ENCODE data around the gene CD55. TPM values are rescaled to one million over a fixed set of nuclear protein-coding genes. Genes with fewer than 3 reads are reported as not detected.

Gene CD55
- total RNA-seq, 1 experiment from 2014 or later: 17.2 TPM

GRCh38 chr1:207306603-207307002, 14.9 kb upstream of the CD55 start (continued):
- TF ChIP-seq, protein P1, sequence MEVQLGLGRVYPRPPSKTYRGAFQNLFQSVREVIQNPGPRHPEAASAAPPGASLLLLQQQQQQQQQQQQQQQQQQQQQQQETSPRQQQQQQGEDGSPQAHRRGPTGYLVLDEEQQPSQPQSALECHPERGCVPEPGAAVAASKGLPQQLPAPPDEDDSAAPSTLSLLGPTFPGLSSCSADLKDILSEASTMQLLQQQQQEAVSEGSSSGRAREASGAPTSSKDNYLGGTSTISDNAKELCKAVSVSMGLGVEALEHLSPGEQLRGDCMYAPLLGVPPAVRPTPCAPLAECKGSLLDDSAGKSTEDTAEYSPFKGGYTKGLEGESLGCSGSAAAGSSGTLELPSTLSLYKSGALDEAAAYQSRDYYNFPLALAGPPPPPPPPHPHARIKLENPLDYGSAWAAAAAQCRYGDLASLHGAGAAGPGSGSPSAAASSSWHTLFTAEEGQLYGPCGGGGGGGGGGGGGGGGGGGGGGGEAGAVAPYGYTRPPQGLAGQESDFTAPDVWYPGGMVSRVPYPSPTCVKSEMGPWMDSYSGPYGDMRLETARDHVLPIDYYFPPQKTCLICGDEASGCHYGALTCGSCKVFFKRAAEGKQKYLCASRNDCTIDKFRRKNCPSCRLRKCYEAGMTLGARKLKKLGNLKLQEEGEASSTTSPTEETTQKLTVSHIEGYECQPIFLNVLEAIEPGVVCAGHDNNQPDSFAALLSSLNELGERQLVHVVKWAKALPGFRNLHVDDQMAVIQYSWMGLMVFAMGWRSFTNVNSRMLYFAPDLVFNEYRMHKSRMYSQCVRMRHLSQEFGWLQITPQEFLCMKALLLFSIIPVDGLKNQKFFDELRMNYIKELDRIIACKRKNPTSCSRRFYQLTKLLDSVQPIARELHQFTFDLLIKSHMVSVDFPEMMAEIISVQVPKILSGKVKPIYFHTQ (CRISPR knock-in tag; IDR thresholded peaks at IDR 0.05): no peak
- TF ChIP-seq JAZF1 (CRISPR knock-in tag; IDR thresholded peaks at IDR 0.05): no peak

- ChIA-PET CTCF (no interaction called here), POLR2A (no interaction called here)
- no peak for ATAC-seq
- H3K4me3 Mint-ChIP-seq: no peak overlapping the region
- H3K27ac Mint-ChIP-seq: no peak overlapping the region
- TF ChIP-seq RELA (CRISPR knock-in tag; IDR thresholded peaks at IDR 0.05; ENCODE audit: borderline replicate concordance) (no peak), MAX (CRISPR knock-in tag; IDR thresholded peaks at IDR 0.05) (no peak), ATF2 (CRISPR knock-in tag; IDR thresholded peaks at IDR 0.05; ENCODE audit: borderline replicate concordance, low read depth) (no peak), ZBTB21 (CRISPR knock-in tag; IDR thresholded peaks at IDR 0.05; ENCODE audit: borderline replicate concordance) (no peak), NR3C1 (CRISPR knock-in tag; conservative IDR thresholded peaks at IDR 0.05; ENCODE audit: low read depth) (no peak), ZNF219 (CRISPR knock-in tag; IDR thresholded peaks at IDR 0.05; ENCODE audit: borderline replicate concordance) (no peak)
- peaks cover 10% of the 10 kb centered on the region for H3K9me3 Mint-ChIP-seq
- no peak for DNase-seq (ENCODE audit: low spot score)
- H3K36me3 Mint-ChIP-seq: peaks cover 4% of the 10 kb centered on the region
- peaks cover 23% of the 10 kb centered on the region for H3K4me1 Mint-ChIP-seq
- H3K27me3 Mint-ChIP-seq (ENCODE audit: low read depth): no peaks in the 10 kb centered on the region
These were observed 12.9 kb upstream of the CD55 start for GRCh38 chr1:207308451-207309190.

DNA sequence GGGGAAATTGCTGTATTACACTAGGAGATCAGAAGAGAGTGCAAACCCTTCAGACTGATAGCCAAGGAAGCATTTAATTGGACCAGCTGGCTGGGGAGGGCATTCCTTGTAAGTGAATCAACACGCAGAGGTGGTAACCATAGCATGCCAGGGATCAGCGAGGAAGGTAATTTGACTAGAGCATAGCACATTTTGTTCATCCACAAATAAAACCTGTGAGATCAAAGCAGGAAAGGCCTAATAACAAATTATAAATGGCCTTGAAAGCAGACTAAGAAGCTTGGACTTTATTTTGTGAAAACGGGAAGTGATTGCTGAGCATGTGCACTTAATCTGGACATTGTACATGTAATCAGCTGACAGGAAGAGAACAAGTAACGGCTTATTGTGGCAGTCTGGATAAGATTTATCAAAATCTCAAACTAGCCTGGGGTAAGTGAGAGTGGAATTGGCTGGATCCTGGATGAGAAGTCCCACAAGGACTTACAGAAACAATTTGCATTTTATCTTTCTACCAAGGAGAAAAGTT, 11.7 kb upstream of the CD55 start:
- H3K27me3 Mint-ChIP-seq (ENCODE audit: low read depth): no peaks in the 10 kb centered on the region
- peaks cover 23% of the 10 kb centered on the region for H3K4me1 Mint-ChIP-seq
- DNase-seq (ENCODE audit: low spot score) (no peak), ATAC-seq (0 out of 2 replicates have a peak, but pooled peaks have one; percentile 36)
- no peak overlapping the region for H3K27ac Mint-ChIP-seq
- ChIA-PET POLR2A (interaction anchor here (1.0 kb wide), 1 partner anchor 12 kb away, joined by 3 read pairs; the partner anchor contains the start of gene CD55), CTCF (no interaction called here)
- no peak overlapping the region for H3K4me3 Mint-ChIP-seq
- H3K36me3 Mint-ChIP-seq: no peaks in the 10 kb centered on the region
- peaks cover 4% of the 10 kb centered on the region; the same call in 1 of the 2 replicates for H3K9me3 Mint-ChIP-seq
- TF ChIP-seq NFATC4 (CRISPR knock-in tag; IDR thresholded peaks at IDR 0.05) (no peak), ATF1 (CRISPR knock-in tag; IDR thresholded peaks at IDR 0.05) (no peak), NFE2L1 (CRISPR knock-in tag; IDR thresholded peaks at IDR 0.05) (no peak), CBFB (CRISPR knock-in tag; IDR thresholded peaks at IDR 0.05; ENCODE audit: low read depth) (no peak), KAT7 (CRISPR knock-in tag; IDR thresholded peaks at IDR 0.05; ENCODE audit: borderline replicate concordance) (no peak), SOX15 (CRISPR knock-in tag; IDR thresholded peaks at IDR 0.05) (no peak), MLX (CRISPR knock-in tag; IDR thresholded peaks at IDR 0.05) (no peak), FOXP4 (CRISPR knock-in tag; IDR thresholded peaks at IDR 0.05) (no peak), ETV6 (CRISPR knock-in tag; IDR thresholded peaks at IDR 0.05) (no peak), ZNF263 (CRISPR knock-in tag; IDR thresholded peaks at IDR 0.05; ENCODE audit: low read depth) (no peak), ZNF138 (CRISPR knock-in tag; conservative IDR thresholded peaks at IDR 0.05) (no peak), NR3C1 (CRISPR knock-in tag; conservative IDR thresholded peaks at IDR 0.05; ENCODE audit: low read depth) (no peak), GRHL2 (CRISPR knock-in tag; IDR thresholded peaks at IDR 0.05; ENCODE audit: insufficient replicate concordance, severe bottlenecking) (no peak)
- TF ChIP-seq, protein P2, sequence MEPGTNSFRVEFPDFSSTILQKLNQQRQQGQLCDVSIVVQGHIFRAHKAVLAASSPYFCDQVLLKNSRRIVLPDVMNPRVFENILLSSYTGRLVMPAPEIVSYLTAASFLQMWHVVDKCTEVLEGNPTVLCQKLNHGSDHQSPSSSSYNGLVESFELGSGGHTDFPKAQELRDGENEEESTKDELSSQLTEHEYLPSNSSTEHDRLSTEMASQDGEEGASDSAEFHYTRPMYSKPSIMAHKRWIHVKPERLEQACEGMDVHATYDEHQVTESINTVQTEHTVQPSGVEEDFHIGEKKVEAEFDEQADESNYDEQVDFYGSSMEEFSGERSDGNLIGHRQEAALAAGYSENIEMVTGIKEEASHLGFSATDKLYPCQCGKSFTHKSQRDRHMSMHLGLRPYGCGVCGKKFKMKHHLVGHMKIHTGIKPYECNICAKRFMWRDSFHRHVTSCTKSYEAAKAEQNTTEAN (CRISPR knock-in tag; IDR thresholded peaks at IDR 0.05): no peak

All from WTC11 (cell line).